ENCODE results near the gene L3HYPDH.

Gene L3HYPDH

GRCh38 chr14:59424341-59425071 lies 59.7 kb downstream of the L3HYPDH start:
- DNase-seq: no peak
